ENCODE data around the gene A2ML1.

DNA sequence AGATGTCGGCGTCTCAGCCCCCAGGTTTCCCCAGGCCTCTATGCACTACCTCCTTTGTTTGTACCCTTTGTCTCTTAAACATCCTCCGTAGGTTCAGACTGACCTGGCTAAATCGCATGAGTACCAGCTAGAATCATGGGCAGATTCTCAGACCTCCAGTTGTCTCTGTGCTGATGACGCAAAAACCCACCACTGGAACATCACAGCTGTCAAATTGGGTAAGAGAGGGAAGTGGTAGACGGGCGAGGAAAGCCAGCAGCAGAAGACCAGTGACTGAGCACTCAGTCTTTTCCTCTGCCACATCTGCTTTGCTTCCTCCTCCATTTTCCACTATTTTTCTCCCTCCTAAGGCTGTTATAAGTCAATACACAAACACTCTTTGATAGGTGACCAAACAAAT is 29.7 kb downstream of the A2ML1 start:
- TF ChIP-seq, protein P1, sequence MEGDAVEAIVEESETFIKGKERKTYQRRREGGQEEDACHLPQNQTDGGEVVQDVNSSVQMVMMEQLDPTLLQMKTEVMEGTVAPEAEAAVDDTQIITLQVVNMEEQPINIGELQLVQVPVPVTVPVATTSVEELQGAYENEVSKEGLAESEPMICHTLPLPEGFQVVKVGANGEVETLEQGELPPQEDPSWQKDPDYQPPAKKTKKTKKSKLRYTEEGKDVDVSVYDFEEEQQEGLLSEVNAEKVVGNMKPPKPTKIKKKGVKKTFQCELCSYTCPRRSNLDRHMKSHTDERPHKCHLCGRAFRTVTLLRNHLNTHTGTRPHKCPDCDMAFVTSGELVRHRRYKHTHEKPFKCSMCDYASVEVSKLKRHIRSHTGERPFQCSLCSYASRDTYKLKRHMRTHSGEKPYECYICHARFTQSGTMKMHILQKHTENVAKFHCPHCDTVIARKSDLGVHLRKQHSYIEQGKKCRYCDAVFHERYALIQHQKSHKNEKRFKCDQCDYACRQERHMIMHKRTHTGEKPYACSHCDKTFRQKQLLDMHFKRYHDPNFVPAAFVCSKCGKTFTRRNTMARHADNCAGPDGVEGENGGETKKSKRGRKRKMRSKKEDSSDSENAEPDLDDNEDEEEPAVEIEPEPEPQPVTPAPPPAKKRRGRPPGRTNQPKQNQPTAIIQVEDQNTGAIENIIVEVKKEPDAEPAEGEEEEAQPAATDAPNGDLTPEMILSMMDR (IDR thresholded peaks at IDR 0.05; ENCODE audit: low read depth, low read length, poor library complexity, severe bottlenecking): no peak
- no peak for TF ChIP-seq EZH2phosphoT487 (IDR thresholded peaks at IDR 0.05; ENCODE audit: borderline replicate concordance, low read length)
